Measurements from ENCODE around the gene GHDC.

Gene GHDC

GRCh38 chr17:42179911-42180410 is 14.3 kb downstream of the GHDC start:
- Histone ChIP-seq H3K9ac (ENCODE audit: low read depth, low read length) (no peak overlapping the region), H3K4me1 (ENCODE audit: control insufficient read depth, insufficient read depth, low read length) (peaks cover 6% of the 10 kb centered on the region), H3K9me3 (ENCODE audit: control insufficient read depth, insufficient read depth, low read length) (no peaks in the 10 kb centered on the region), H3K36me3 (ENCODE audit: control insufficient read depth, insufficient read depth, low read length) (no peaks in the 10 kb centered on the region), H3K4me3 (ENCODE audit: low read depth, low read length) (peak overlapping the region; percentile 64), H3K27me3 (ENCODE audit: control insufficient read depth, insufficient read depth, low read length) (peaks cover 43% of the 10 kb centered on the region)

GRCh38 chr17:42179335-42179734 is 15.0 kb downstream of the GHDC start:
- Histone ChIP-seq H3K4me3 (ENCODE audit: low read depth, low read length) (no peak overlapping the region), H3K9me3 (ENCODE audit: control insufficient read depth, insufficient read depth, low read length) (no peaks in the 10 kb centered on the region), H3K27me3 (ENCODE audit: control insufficient read depth, insufficient read depth, low read length) (peaks cover 37% of the 10 kb centered on the region), H3K9ac (ENCODE audit: low read depth, low read length) (no peak overlapping the region), H3K36me3 (ENCODE audit: control insufficient read depth, insufficient read depth, low read length) (no peaks in the 10 kb centered on the region), H3K4me1 (ENCODE audit: control insufficient read depth, insufficient read depth, low read length) (peaks cover 2% of the 10 kb centered on the region)

- H3K27me3 ChIP-seq (ENCODE audit: control insufficient read depth, insufficient read depth, low read length), result peaks cover 35% of the 10 kb centered on the region
- peaks cover 2% of the 10 kb centered on the region for H3K4me1 ChIP-seq (ENCODE audit: control insufficient read depth, insufficient read depth, low read length)
- no peaks in the 10 kb centered on the region for H3K36me3 ChIP-seq (ENCODE audit: control insufficient read depth, insufficient read depth, low read length)
- H3K9ac ChIP-seq (ENCODE audit: low read depth, low read length), result no peak overlapping the region
- H3K9me3 ChIP-seq (ENCODE audit: control insufficient read depth, insufficient read depth, low read length), result no peaks in the 10 kb centered on the region
- H3K4me3 ChIP-seq (ENCODE audit: low read depth, low read length), result no peak overlapping the region
Observed at GRCh38 chr17:42178817-42179216, 15.5 kb downstream of the GHDC start.

- no peaks in the 10 kb centered on the region for H3K4me1 ChIP-seq (ENCODE audit: control insufficient read depth, insufficient read depth, low read length)
- no peak overlapping the region for H3K9ac ChIP-seq (ENCODE audit: low read depth, low read length)
- no peaks in the 10 kb centered on the region for H3K9me3 ChIP-seq (ENCODE audit: control insufficient read depth, insufficient read depth, low read length)
- no peak overlapping the region for H3K4me3 ChIP-seq (ENCODE audit: low read depth, low read length)
- peaks cover 24% of the 10 kb centered on the region for H3K27me3 ChIP-seq (ENCODE audit: control insufficient read depth, insufficient read depth, low read length)
- H3K36me3 ChIP-seq (ENCODE audit: control insufficient read depth, insufficient read depth, low read length), result no peaks in the 10 kb centered on the region
Observed at GRCh38 chr17:42177684-42178083, 16.6 kb downstream of the GHDC start.

- no peak overlapping the region for H3K9ac ChIP-seq (ENCODE audit: low read depth, low read length)
Observed at GRCh38 chr17:42174126-42174783, 20.0 kb downstream of the GHDC start.

GRCh38 chr17:42171831-42172230 is 22.5 kb downstream of the GHDC start:
- no peaks in the 10 kb centered on the region for H3K9me3 ChIP-seq (ENCODE audit: control insufficient read depth, insufficient read depth, low read length)
- H3K36me3 ChIP-seq (ENCODE audit: control insufficient read depth, insufficient read depth, low read length), result no peaks in the 10 kb centered on the region
- H3K4me1 ChIP-seq (ENCODE audit: control insufficient read depth, insufficient read depth, low read length), result no peaks in the 10 kb centered on the region
- no peaks in the 10 kb centered on the region for H3K27me3 ChIP-seq (ENCODE audit: control insufficient read depth, insufficient read depth, low read length)
- H3K9ac ChIP-seq (ENCODE audit: low read depth, low read length), result no peak overlapping the region
- H3K4me3 ChIP-seq (ENCODE audit: low read depth, low read length), result no peak overlapping the region

More at GRCh38 chr17:42174126-42174783, 20.0 kb downstream of the GHDC start:
- no peaks in the 10 kb centered on the region for H3K9me3 ChIP-seq (ENCODE audit: control insufficient read depth, insufficient read depth, low read length)
- no peaks in the 10 kb centered on the region for H3K36me3 ChIP-seq (ENCODE audit: control insufficient read depth, insufficient read depth, low read length)
- H3K27me3 ChIP-seq (ENCODE audit: control insufficient read depth, insufficient read depth, low read length), result peaks cover 1% of the 10 kb centered on the region
- no peak overlapping the region for H3K4me3 ChIP-seq (ENCODE audit: low read depth, low read length)
- no peaks in the 10 kb centered on the region for H3K4me1 ChIP-seq (ENCODE audit: control insufficient read depth, insufficient read depth, low read length)

GRCh38 chr17:42169351-42169750 is 24.9 kb downstream of the GHDC start:
- Histone ChIP-seq H3K9ac (ENCODE audit: low read depth, low read length) (no peak overlapping the region), H3K9me3 (ENCODE audit: control insufficient read depth, insufficient read depth, low read length) (no peaks in the 10 kb centered on the region), H3K36me3 (ENCODE audit: control insufficient read depth, insufficient read depth, low read length) (no peaks in the 10 kb centered on the region), H3K4me3 (ENCODE audit: low read depth, low read length) (no peak overlapping the region), H3K4me1 (ENCODE audit: control insufficient read depth, insufficient read depth, low read length) (no peaks in the 10 kb centered on the region), H3K27me3 (ENCODE audit: control insufficient read depth, insufficient read depth, low read length) (no peaks in the 10 kb centered on the region)

- Histone ChIP-seq H3K9ac (ENCODE audit: low read depth, low read length) (no peak overlapping the region), H3K4me3 (ENCODE audit: low read depth, low read length) (no peak overlapping the region), H3K27me3 (ENCODE audit: control insufficient read depth, insufficient read depth, low read length) (no peaks in the 10 kb centered on the region), H3K36me3 (ENCODE audit: control insufficient read depth, insufficient read depth, low read length) (no peaks in the 10 kb centered on the region), H3K4me1 (ENCODE audit: control insufficient read depth, insufficient read depth, low read length) (no peaks in the 10 kb centered on the region), H3K9me3 (ENCODE audit: control insufficient read depth, insufficient read depth, low read length) (no peaks in the 10 kb centered on the region)
Observed at GRCh38 chr17:42167807-42168206, 26.5 kb downstream of the GHDC start.

- no peaks in the 10 kb centered on the region for H3K9me3 ChIP-seq (ENCODE audit: control insufficient read depth, insufficient read depth, low read length)
- no peak overlapping the region for H3K4me3 ChIP-seq (ENCODE audit: low read depth, low read length)
- H3K4me1 ChIP-seq (ENCODE audit: control insufficient read depth, insufficient read depth, low read length), result no peaks in the 10 kb centered on the region
- H3K9ac ChIP-seq (ENCODE audit: low read depth, low read length), result no peak overlapping the region
- H3K36me3 ChIP-seq (ENCODE audit: control insufficient read depth, insufficient read depth, low read length), result no peaks in the 10 kb centered on the region
- no peaks in the 10 kb centered on the region for H3K27me3 ChIP-seq (ENCODE audit: control insufficient read depth, insufficient read depth, low read length)
Observed at GRCh38 chr17:42166196-42166763, 28.0 kb downstream of the GHDC start.

GRCh38 chr17:42165751-42166150 is 28.5 kb downstream of the GHDC start:
- no peaks in the 10 kb centered on the region for H3K27me3 ChIP-seq (ENCODE audit: control insufficient read depth, insufficient read depth, low read length)
- no peak overlapping the region for H3K9ac ChIP-seq (ENCODE audit: low read depth, low read length)
- H3K4me1 ChIP-seq (ENCODE audit: control insufficient read depth, insufficient read depth, low read length), result no peaks in the 10 kb centered on the region
- H3K36me3 ChIP-seq (ENCODE audit: control insufficient read depth, insufficient read depth, low read length), result no peaks in the 10 kb centered on the region
- no peak overlapping the region for H3K4me3 ChIP-seq (ENCODE audit: low read depth, low read length)
- H3K9me3 ChIP-seq (ENCODE audit: control insufficient read depth, insufficient read depth, low read length), result no peaks in the 10 kb centered on the region

- Histone ChIP-seq H3K9ac (ENCODE audit: low read depth, low read length) (no peak overlapping the region), H3K4me1 (ENCODE audit: control insufficient read depth, insufficient read depth, low read length) (no peaks in the 10 kb centered on the region), H3K9me3 (ENCODE audit: control insufficient read depth, insufficient read depth, low read length) (no peaks in the 10 kb centered on the region), H3K36me3 (ENCODE audit: control insufficient read depth, insufficient read depth, low read length) (no peaks in the 10 kb centered on the region), H3K4me3 (ENCODE audit: low read depth, low read length) (no peak overlapping the region), H3K27me3 (ENCODE audit: control insufficient read depth, insufficient read depth, low read length) (no peaks in the 10 kb centered on the region)
Observed at GRCh38 chr17:42163696-42164407, 30.4 kb downstream of the GHDC start.

- Histone ChIP-seq H3K9me3 (ENCODE audit: control insufficient read depth, insufficient read depth, low read length) (no peaks in the 10 kb centered on the region), H3K9ac (ENCODE audit: low read depth, low read length) (no peak overlapping the region), H3K36me3 (ENCODE audit: control insufficient read depth, insufficient read depth, low read length) (no peaks in the 10 kb centered on the region), H3K4me1 (ENCODE audit: control insufficient read depth, insufficient read depth, low read length) (no peaks in the 10 kb centered on the region), H3K4me3 (ENCODE audit: low read depth, low read length) (no peak overlapping the region), H3K27me3 (ENCODE audit: control insufficient read depth, insufficient read depth, low read length) (no peaks in the 10 kb centered on the region)
Observed at GRCh38 chr17:42163113-42163512, 31.2 kb downstream of the GHDC start.
